Colonic mucosa (tissue), 4 donors: ENCODE results near the gene HERC3. TPM values are rescaled to one million over a fixed set of nuclear protein-coding genes. Genes with fewer than 3 reads are reported as not detected.

ENCODE experiments used
- DNase-seq: peaks from one replicate; pipeline ENCODE4 v3.0.0-alpha.2; 2020
- H3K27ac ChIP-seq: fragments of 200-600 bp; one replicate; pipeline ENCODE4 v1.8.0; 2021
- H3K27me3 ChIP-seq: fragments of 200-600 bp; one replicate; pipeline ENCODE4 v1.8.0; 2021
- H3K36me3 ChIP-seq: fragments of 200-600 bp; one replicate; pipeline ENCODE4 v1.8.0; 2021
- H3K4me1 ChIP-seq: fragments of 200-600 bp; one replicate; pipeline ENCODE4 v1.8.0; 2021; ENCODE audit warnings: mild to moderate bottlenecking
- H3K4me3 ChIP-seq: fragments of 200-600 bp; one replicate; pipeline ENCODE4 v1.8.0; 2021
- H3K9ac ChIP-seq, 2 donors: one replicate each; pipeline ENCODE4 v1.7.0; 2013; ENCODE audit warnings: control low read depth in 2 of 2, low read depth in 2 of 2, low read length in 2 of 2
- H3K9me3 ChIP-seq: fragments of 200-600 bp; one replicate; pipeline ENCODE4 v1.8.0; 2021
- intact Hi-C: fragments of 100-400 bp; cut with DNase I; formaldehyde crosslinking; loops from one replicate; pipeline ENCODE4 v1.14.1; 2022
- total RNA-seq, 2 donors: library from RNA; stranded (reverse); fragmentation: NEBNext Ultra II Directional in 1 of 2; extraction: Animal tissue kit (Norgen Biotek cat#: 25700) in 1 of 2; gene quantifications; one replicate each; pipeline ENCODE4 v1.2.1, GENCODE V29; 2021
- TF ChIP-seq, protein P1 (sequence below): fragments of 200-600 bp; IDR thresholded peaks from one replicate; pipeline ENCODE4 v1.8.0; 2022; ENCODE audit warnings: antibody characterized with exemption, mild to moderate bottlenecking
- donor health status: healthy.
- donor health status: DM: no; HTN: no; CAD: no.
- donor health status: DM: no; HTN: no; CAD: no.

HERC3 gene
- total RNA-seq, 2 donors from 2014 or later = 23.0 to 51.4 TPM

DNA sequence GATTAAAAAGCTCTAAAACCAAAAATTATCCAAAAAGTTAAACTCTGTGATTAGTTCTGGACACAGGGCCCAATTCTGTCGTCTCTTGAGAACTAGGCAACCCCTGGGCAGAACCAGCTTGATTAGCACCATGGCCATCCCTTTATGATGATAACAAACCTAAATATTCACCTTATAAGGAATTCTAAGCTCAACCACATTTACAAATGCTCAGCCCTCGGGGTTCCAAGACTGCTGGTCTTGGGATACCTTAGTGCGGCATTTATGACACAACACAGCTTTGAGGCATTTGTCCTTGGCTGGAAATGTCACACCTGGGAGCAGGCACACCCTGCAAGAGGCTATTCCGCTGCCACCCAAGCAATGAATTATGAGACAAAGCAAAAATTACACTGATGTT, 132.9 kb downstream of the HERC3 start:
- no peak overlapping the region for H3K4me3 ChIP-seq
- H3K9me3 ChIP-seq = no peaks in the 10 kb centered on the region
- TF ChIP-seq, protein P1, sequence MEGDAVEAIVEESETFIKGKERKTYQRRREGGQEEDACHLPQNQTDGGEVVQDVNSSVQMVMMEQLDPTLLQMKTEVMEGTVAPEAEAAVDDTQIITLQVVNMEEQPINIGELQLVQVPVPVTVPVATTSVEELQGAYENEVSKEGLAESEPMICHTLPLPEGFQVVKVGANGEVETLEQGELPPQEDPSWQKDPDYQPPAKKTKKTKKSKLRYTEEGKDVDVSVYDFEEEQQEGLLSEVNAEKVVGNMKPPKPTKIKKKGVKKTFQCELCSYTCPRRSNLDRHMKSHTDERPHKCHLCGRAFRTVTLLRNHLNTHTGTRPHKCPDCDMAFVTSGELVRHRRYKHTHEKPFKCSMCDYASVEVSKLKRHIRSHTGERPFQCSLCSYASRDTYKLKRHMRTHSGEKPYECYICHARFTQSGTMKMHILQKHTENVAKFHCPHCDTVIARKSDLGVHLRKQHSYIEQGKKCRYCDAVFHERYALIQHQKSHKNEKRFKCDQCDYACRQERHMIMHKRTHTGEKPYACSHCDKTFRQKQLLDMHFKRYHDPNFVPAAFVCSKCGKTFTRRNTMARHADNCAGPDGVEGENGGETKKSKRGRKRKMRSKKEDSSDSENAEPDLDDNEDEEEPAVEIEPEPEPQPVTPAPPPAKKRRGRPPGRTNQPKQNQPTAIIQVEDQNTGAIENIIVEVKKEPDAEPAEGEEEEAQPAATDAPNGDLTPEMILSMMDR = no peak
- no peak overlapping the region for H3K27ac ChIP-seq
- no peaks in the 10 kb centered on the region for H3K27me3 ChIP-seq
- H3K36me3 ChIP-seq = peaks cover 20% of the 10 kb centered on the region
- no peak for DNase-seq
- H3K9ac ChIP-seq = no peak overlapping the region
- no peaks in the 10 kb centered on the region for H3K4me1 ChIP-seq
- intact Hi-C loops = no loop called here

GRCh38 chr4:88725986-88726385, 133.7 kb downstream of the HERC3 start:
- Histone ChIP-seq H3K4me3 (no peak overlapping the region), H3K9me3 (no peaks in the 10 kb centered on the region), H3K27me3 (no peaks in the 10 kb centered on the region), H3K27ac (no peak overlapping the region), H3K9ac (no peak overlapping the region), H3K4me1 (no peaks in the 10 kb centered on the region), H3K36me3 (peaks cover 20% of the 10 kb centered on the region)
- DNase-seq = no peak
- TF ChIP-seq, protein P1 = no peak
- intact Hi-C loops = no loop called here

DNA sequence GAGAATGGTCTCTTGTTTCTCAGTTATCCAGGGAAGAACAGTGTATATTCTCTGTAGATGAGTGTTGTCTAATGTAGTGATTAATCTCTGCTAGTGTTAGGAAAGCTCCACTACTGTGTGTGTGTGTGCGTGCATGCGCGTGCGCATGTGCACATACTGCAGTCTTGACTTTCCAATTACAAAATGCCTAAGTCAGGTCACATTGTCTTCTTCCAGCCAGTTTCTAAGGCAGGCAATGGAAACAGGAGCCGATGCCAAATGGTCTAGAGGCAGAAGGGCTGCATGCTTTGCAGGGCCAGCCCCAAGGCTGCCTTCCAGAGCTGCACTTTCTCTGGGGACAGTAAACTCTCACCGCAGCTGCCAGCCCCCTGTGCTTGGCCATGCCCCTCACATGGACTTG, 135.9 kb downstream of the HERC3 start:
- H3K9ac ChIP-seq = no peak overlapping the region
- no peaks in the 10 kb centered on the region for H3K9me3 ChIP-seq
- TF ChIP-seq, protein P1 = no peak
- no peaks in the 10 kb centered on the region for H3K27me3 ChIP-seq
- DNase-seq = no peak
- no peaks in the 10 kb centered on the region for H3K4me1 ChIP-seq
- H3K27ac ChIP-seq = no peak overlapping the region
- intact Hi-C loops = no loop called here
- H3K36me3 ChIP-seq = peaks cover 20% of the 10 kb centered on the region
- no peak overlapping the region for H3K4me3 ChIP-seq

DNA sequence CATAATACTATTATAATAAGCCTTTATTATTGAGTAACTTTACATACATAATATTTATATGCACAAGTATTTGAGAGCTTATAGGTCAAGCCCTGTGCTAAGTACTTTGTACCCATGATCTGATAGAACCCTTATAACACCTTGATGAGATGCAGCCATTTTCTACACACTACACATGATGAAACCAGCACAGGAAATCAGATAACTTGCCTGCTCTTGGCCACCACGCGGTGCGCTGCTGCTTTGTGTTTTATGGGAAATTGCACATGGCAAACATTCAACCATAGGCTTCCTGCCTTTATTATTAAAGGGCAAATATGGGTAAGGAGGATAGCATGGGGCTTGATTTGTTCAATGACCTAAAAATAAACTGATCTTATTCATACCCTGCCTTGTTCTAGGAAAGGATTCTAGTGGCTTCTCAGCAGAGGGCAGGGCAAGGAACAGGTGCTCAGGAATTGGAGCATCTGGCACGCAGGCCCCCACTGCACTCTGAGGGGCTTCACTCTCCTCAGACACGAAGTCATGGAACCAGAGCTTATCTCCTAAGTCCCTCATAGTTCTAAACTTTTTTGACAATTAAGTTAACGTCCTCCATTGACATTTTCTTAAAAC, 137.0 kb downstream of the HERC3 start:
- TF ChIP-seq, protein P1 = no peak
- intact Hi-C loops = no loop called here
- Histone ChIP-seq H3K9ac (no peak overlapping the region), H3K4me1 (no peaks in the 10 kb centered on the region), H3K27me3 (no peaks in the 10 kb centered on the region), H3K36me3 (peaks cover 20% of the 10 kb centered on the region), H3K27ac (no peak overlapping the region), H3K9me3 (no peaks in the 10 kb centered on the region), H3K4me3 (no peak overlapping the region)
- DNase-seq = no peak

DNA sequence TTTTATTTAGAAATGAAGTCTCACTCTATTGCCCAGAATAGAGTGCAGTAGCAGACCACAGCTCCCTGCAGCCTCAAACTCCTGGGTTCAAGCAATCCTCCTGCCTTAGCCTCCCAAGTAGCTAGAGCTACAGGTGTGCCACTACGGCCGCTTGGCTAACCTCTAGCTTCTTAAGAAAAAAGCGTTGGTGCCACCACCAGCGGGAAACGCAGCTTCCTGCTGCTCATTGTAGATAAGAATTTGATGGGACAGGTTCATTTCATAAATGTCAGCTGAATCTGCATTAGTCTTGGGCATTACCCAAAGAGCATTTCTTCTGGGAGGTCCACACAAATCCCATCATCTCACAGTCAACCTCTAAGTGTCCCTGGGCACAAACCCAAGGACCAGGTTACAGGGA, 138.5 kb downstream of the HERC3 start:
- no peaks in the 10 kb centered on the region for H3K27me3 ChIP-seq
- intact Hi-C loops = no loop called here
- H3K4me3 ChIP-seq = no peak overlapping the region
- H3K36me3 ChIP-seq = peaks cover 20% of the 10 kb centered on the region
- H3K9me3 ChIP-seq = no peaks in the 10 kb centered on the region
- no peaks in the 10 kb centered on the region for H3K4me1 ChIP-seq
- no peak overlapping the region for H3K27ac ChIP-seq
- TF ChIP-seq, protein P1 = no peak
- no peak for DNase-seq
- H3K9ac ChIP-seq = no peak overlapping the region
